Lung (tissue), 12 donors: ENCODE results near the gene MARK3. TPM values are rescaled to one million over a fixed set of nuclear protein-coding genes. Genes with fewer than 3 reads are reported as not detected.

ENCODE experiments used
- ATAC-seq: fragments of 200-7000 bp; cut with Tn5 transposase; one replicate; pipeline ENCODE4 v1.9.1; 2020; ENCODE audit warnings: moderate number of reproducible peaks; ENCODE audit not compliant: insufficient read depth, low FRiP score
- DNase-seq, 3 donors: peaks; one replicate each; pipeline ENCODE4 v3.0.0-alpha.2; 2013 to 2017
- H3K27ac ChIP-seq, 2 donors: one replicate each; pipeline ENCODE4 v1.5.1; 2013; ENCODE audit warnings: mild to moderate bottlenecking in 2 of 2, moderate library complexity in 2 of 2, control low read depth in 1 of 2, inconsistent platforms in 1 of 2, low read depth in 1 of 2, low read length in 1 of 2
- H3K27me3 ChIP-seq, 3 donors: one replicate each; pipeline ENCODE4 v1.5.1; 2013; ENCODE audit warnings: low read length in 2 of 3; ENCODE audit not compliant: control insufficient read depth in 3 of 3, insufficient read depth in 3 of 3
- H3K36me3 ChIP-seq, 4 donors: one replicate each; pipeline ENCODE4 v1.5.1; 2013; ENCODE audit warnings: low read length in 4 of 4, mild to moderate bottlenecking in 1 of 4, moderate library complexity in 1 of 4; ENCODE audit not compliant: control insufficient read depth in 4 of 4, insufficient read depth in 4 of 4
- H3K4me1 ChIP-seq, 5 donors: one replicate each; pipeline ENCODE4 v1.5.1; 2013; ENCODE audit warnings: low read length in 5 of 5, mild to moderate bottlenecking in 2 of 5, moderate library complexity in 1 of 5; ENCODE audit not compliant: control insufficient read depth in 5 of 5, insufficient read depth in 5 of 5
- H3K4me3 ChIP-seq: one replicate; pipeline ENCODE4 v1.5.1; 2013; ENCODE audit warnings: mild to moderate bottlenecking, control low read depth, moderate library complexity
- H3K9ac ChIP-seq, 2 donors: one replicate each; pipeline ENCODE4 v1.5.1; 2013; ENCODE audit warnings: low read length in 2 of 2, control low read depth in 1 of 2; ENCODE audit not compliant: insufficient read depth in 1 of 2
- H3K9me3 ChIP-seq, 4 donors: one replicate each; pipeline ENCODE4 v1.5.1; 2013; ENCODE audit warnings: low read length in 3 of 4, mild to moderate bottlenecking in 1 of 4, moderate library complexity in 1 of 4; ENCODE audit not compliant: control insufficient read depth in 4 of 4, insufficient read depth in 3 of 4
- CTCF ChIP-seq: IDR thresholded peaks from 2 replicates; pipeline ENCODE4 v1.5.1; 2012; ENCODE audit warnings: mild to moderate bottlenecking; ENCODE audit errors: control extremely low read depth, extremely low read depth
- WGBS, 2 donors: extraction: QIAGEN DNeasy Blood & Tissue Kit; methylation state at CpG; one replicate each; pipeline ENCODE4 v1.1.7; 2013; 5-methylcytosine and 5-hydroxymethylcytosine counted together
- polyA plus RNA-seq, 2 donors: library from polyadenylated mRNA; stranded (reverse); fragments of 200-250 nt; gene quantifications; one replicate each; pipeline ENCODE4 v1.2.1, GENCODE V29; 2013
- total RNA-seq, 2 donors: library from RNA; depleted of rRNA in 1 of 2; stranded (reverse); fragments of >200 nt in 1 of 2; gene quantifications; one replicate each; pipeline ENCODE4 v1.2.1, GENCODE V29; 2014 to 2021
- donor health status: control.
- donor health status: control.
- donor health status: Bipolar disorder and iron deficiency.
- donor health status: healthy.
- donor health status: DM: yes; HTN: yes; CAD: no.

MARK3 gene
- total and polyA plus RNA-seq, 4 donors = 56.2 to 177 (median 101) TPM

DNA sequence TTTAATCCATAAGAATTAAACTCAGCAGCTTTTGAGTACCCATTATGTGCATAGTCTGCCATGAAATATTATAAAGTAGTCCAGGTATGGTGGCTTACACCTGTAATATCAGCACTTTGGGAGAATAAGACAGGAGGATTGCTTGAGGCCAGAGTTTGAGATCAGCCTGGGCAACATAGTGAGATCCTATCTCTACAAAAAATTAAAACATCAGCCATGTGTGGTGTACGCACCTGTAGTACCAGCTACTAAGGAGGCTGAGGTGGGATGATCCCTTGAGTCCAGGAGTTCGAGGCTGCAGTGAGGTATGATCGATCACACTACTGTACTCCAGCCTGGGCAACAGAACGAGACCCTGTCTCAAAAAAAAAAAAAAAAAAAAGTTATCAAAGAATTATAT lies 15.3 kb downstream of the MARK3 start:
- Histone ChIP-seq H3K9ac (no peak overlapping the region), H3K27ac (peak overlapping the region in 1 of 2 donors; percentile 39), H3K9me3 (no peaks in the 10 kb centered on the region), H3K36me3 (no peaks in the 10 kb centered on the region), H3K4me3 (no peak overlapping the region), H3K27me3 (no peaks in the 10 kb centered on the region), H3K4me1 (peaks cover 7 to 36% (median 13%) of the 10 kb centered on the region in 5 donors)
- DNase-seq (no peak), ATAC-seq (no peak)
- WGBS, 2 donors = 84 to 97% methylated on average over 4 of the region's 4 CpGs
- no peak for TF ChIP-seq CTCF

- no peak overlapping the region for H3K9ac ChIP-seq
- DNase-seq (peak in 1 of 3 donors; percentile 14), ATAC-seq (no peak)
- WGBS, 2 donors = 75 to 76% methylated on average over 10 of the region's 10 CpGs
- H3K27me3 ChIP-seq = no peaks in the 10 kb centered on the region
- peaks cover 6 to 35% (median 13%) of the 10 kb centered on the region in 5 donors for H3K4me1 ChIP-seq
- H3K36me3 ChIP-seq = peaks cover 0 to 3% (median 0%) of the 10 kb centered on the region in 4 donors
- no peak overlapping the region for H3K4me3 ChIP-seq
- H3K27ac ChIP-seq = peak overlapping the region; percentile 63 to 68
- TF ChIP-seq CTCF = no peak
- no peaks in the 10 kb centered on the region for H3K9me3 ChIP-seq
These were observed 16.3 kb downstream of the MARK3 start for GRCh38 chr14:103401223-103402214.

DNA sequence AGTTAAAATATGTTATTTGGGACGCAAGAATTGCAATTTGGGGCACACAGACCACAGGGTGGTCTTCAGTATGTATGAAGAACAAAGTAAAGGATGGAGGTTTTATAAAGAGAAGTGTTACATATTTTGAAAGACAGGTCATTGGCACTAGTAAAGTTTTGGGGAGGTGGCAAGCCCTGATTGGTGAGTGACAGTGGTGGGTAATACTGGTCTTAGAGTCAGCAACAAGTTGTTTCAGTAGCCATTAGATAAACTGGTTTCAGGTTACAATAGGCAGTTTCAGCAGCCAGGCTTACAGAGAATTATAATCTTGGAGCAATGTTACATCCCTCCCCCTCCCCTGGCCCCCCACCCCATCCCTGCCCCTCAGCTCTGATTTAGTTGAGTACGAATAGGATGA lies 17.5 kb downstream of the MARK3 start:
- Histone ChIP-seq H3K27me3 (no peaks in the 10 kb centered on the region), H3K9me3 (no peaks in the 10 kb centered on the region), H3K9ac (no peak overlapping the region), H3K36me3 (peaks cover under 1 to 4% (median 3%) of the 10 kb centered on the region in 4 donors), H3K4me1 (peaks cover 6 to 33% (median 12%) of the 10 kb centered on the region in 5 donors), H3K27ac (peak overlapping the region in 1 of 2 donors; percentile 63), H3K4me3 (no peak overlapping the region)
- 86 to 88% methylated on average over 2 of the region's 2 CpGs for WGBS, 2 donors
- ATAC-seq (no peak), DNase-seq (peak in 1 of 3 donors; percentile 38)
- no peak for TF ChIP-seq CTCF
